Hepatocyte (in vitro differentiated cells): ENCODE measurements around the gene FNDC3B.

ENCODE experiments used
- CTCF ChIP-seq: fragments of 200-600 bp; sonication (generic); IDR thresholded peaks from 2 replicates; pipeline ENCODE4 v1.5.1; 2016; ENCODE audit warnings: antibody characterized with exemption, mild to moderate bottlenecking; ENCODE audit not compliant: poor library complexity
- EZH2phosphoT487 ChIP-seq: fragments of 200-600 bp; sonication (generic); IDR thresholded peaks from one replicate; pipeline ENCODE4 v1.6.1; 2018; ENCODE audit warnings: antibody characterized with exemption, mild to moderate bottlenecking, low read depth, moderate library complexity; ENCODE audit not compliant: unreplicated experiment, severe bottlenecking

- no peak for TF ChIP-seq CTCF
- no peak for TF ChIP-seq EZH2phosphoT487
These were observed 29.6 kb upstream of the FNDC3B start for GRCh38 chr3:172009803-172010202.
